CD14-positive monocyte (primary cell): ENCODE measurements around the gene UNC93A. TPM values are rescaled to one million over a fixed set of nuclear protein-coding genes. Genes with fewer than 3 reads are reported as not detected.

Experiments
- DNase-seq, 3 donors: peaks; one replicate each; pipeline ENCODE4 v3.0.0-alpha.2; 2011 to 2022
- H2AFZ ChIP-seq: 2 replicates; pipeline ENCODE4 v1.6.0; 2012; ENCODE audit warnings: mild to moderate bottlenecking, low read depth, low read length, inconsistent platforms; ENCODE audit not compliant: insufficient read depth, poor library complexity, severe bottlenecking
- H3K27ac ChIP-seq, 2 donors: 1 replicate in 1 of 2; 2 replicates in 1 of 2; pipeline ENCODE4 v1.5.1; 2012 to 2013; ENCODE audit warnings: low read length in 2 of 2, control low read depth in 1 of 2, inconsistent platforms in 1 of 2, low read depth in 1 of 2, mild to moderate bottlenecking in 1 of 2
- H3K27me3 ChIP-seq, 2 donors: one replicate each; pipeline versions ENCODE4 v1.6.0 to v1.6.1; 2011 to 2013; ENCODE audit warnings: low read length in 2 of 2; ENCODE audit not compliant: control insufficient read depth in 2 of 2, insufficient read depth in 2 of 2
- H3K36me3 ChIP-seq, 2 donors: replicated peaks in 1 of 2; 1 replicate in 1 of 2; 2 replicates in 1 of 2; pipeline versions ENCODE4 v1.5.1 to v1.6.1; 2012 to 2013; ENCODE audit warnings: low read length in 2 of 2, control low read depth in 1 of 2, inconsistent platforms in 1 of 2, mild to moderate bottlenecking in 1 of 2; ENCODE audit not compliant: insufficient read depth in 2 of 2, control insufficient read depth in 1 of 2
- H3K4me1 ChIP-seq, 2 donors: 1 replicate in 1 of 2; 2 replicates in 1 of 2; pipeline versions ENCODE4 v1.5.1 to v1.6.1; 2012 to 2013; ENCODE audit warnings: low read length in 2 of 2, control low read depth in 1 of 2, inconsistent platforms in 1 of 2, mild to moderate bottlenecking in 1 of 2, moderate library complexity in 1 of 2; ENCODE audit not compliant: insufficient read depth in 2 of 2, control insufficient read depth in 1 of 2
- H3K4me2 ChIP-seq: replicated peaks from 2 replicates; pipeline ENCODE3; 2012; ENCODE audit warnings: low read length, moderate library complexity, mild to moderate bottlenecking; ENCODE audit not compliant: poor library complexity, severe bottlenecking; ENCODE audit errors: extremely low read depth
- H3K4me3 ChIP-seq, 3 experiments: fragments of 200-600 bp in 1 of 3; sonication (generic) in 1 of 3; replicated peaks in 1 of 3; 1 replicate in 2 of 3; 2 replicates in 1 of 3; pipeline ENCODE4 v1.5.1; 2011 to 2013; ENCODE audit warnings: low read length in 3 of 3, mild to moderate bottlenecking in 3 of 3, control low read depth in 2 of 3, low read depth in 2 of 3, inconsistent platforms in 1 of 3, moderate library complexity in 1 of 3
- H3K79me2 ChIP-seq: 2 replicates; pipeline ENCODE4 v1.6.0; 2012; ENCODE audit warnings: mild to moderate bottlenecking, control low read depth, inconsistent platforms, low read length, moderate library complexity; ENCODE audit not compliant: insufficient read depth
- H3K9ac ChIP-seq: 2 replicates; pipeline ENCODE4 v1.6.0; 2017; ENCODE audit warnings: low read length, mild to moderate bottlenecking; ENCODE audit not compliant: insufficient read depth, poor library complexity, severe bottlenecking
- H3K9me3 ChIP-seq, 2 donors: replicated peaks in 1 of 2; 1 replicate in 1 of 2; 2 replicates in 1 of 2; pipeline versions ENCODE4 v1.5.1 to v1.6.1; 2012 to 2013; ENCODE audit warnings: low read length in 2 of 2, control low read depth in 1 of 2; ENCODE audit not compliant: control insufficient read depth in 1 of 2, insufficient read depth in 1 of 2
- H4K20me1 ChIP-seq: 2 replicates; pipeline ENCODE4 v1.6.0; 2012; ENCODE audit warnings: mild to moderate bottlenecking, low read length, control low read depth, moderate library complexity; ENCODE audit not compliant: insufficient read depth
- H3K27ac Mint-ChIP-seq, 7 donors: one replicate each; pipeline ENCODE4 v1.8.0; 2020; ENCODE audit warnings: mild to moderate bottlenecking in 7 of 7, mixed read lengths in 7 of 7, moderate library complexity in 6 of 7, inconsistent platforms in 2 of 7
- H3K27me3 Mint-ChIP-seq, 3 donors: one replicate each; pipeline ENCODE4 v1.8.0; 2021 to 2022; ENCODE audit warnings: low read depth in 3 of 3, mild to moderate bottlenecking in 3 of 3, mixed read lengths in 3 of 3, moderate library complexity in 3 of 3, inconsistent platforms in 1 of 3
- H3K36me3 Mint-ChIP-seq, 2 donors: one replicate each; pipeline ENCODE4 v1.8.0; 2020; ENCODE audit warnings: mixed read lengths in 2 of 2, inconsistent platforms in 1 of 2, mild to moderate bottlenecking in 1 of 2
- H3K4me1 Mint-ChIP-seq: one replicate; pipeline ENCODE4 v1.8.0; 2020; ENCODE audit warnings: mild to moderate bottlenecking, mixed read lengths
- H3K4me3 Mint-ChIP-seq, 2 donors: one replicate each; pipeline ENCODE4 v1.8.0; 2020; ENCODE audit warnings: mild to moderate bottlenecking in 2 of 2, mixed read lengths in 2 of 2, moderate library complexity in 1 of 2
- H3K9me3 Mint-ChIP-seq, 7 donors: one replicate each; pipeline ENCODE4 v1.8.0; 2020 to 2022; ENCODE audit warnings: mixed read lengths in 7 of 7, mild to moderate bottlenecking in 6 of 7, moderate library complexity in 6 of 7, inconsistent platforms in 2 of 7
- CTCF ChIP-seq: fragments of 200-600 bp; IDR thresholded peaks from one replicate; pipeline ENCODE4 v1.8.0; 2022; ENCODE audit warnings: antibody characterized with exemption, mild to moderate bottlenecking
- WGBS: methylation state at CpG from one replicate; pipeline ENCODE4 v1.1.5; 2013; ENCODE audit warnings: missing lambda C conversion rate; ENCODE audit not compliant: insufficient coverage; 5-methylcytosine and 5-hydroxymethylcytosine counted together
- intact Hi-C, 2 donors: fragments of 100-400 bp; cut with micrococcal nuclease; formaldehyde crosslinking; loops; one replicate each; pipeline versions ENCODE4 v1.15.0 to v1.15.1; 2023
- polyA plus RNA-seq, 3 donors: library from polyadenylated mRNA; depleted of rRNA in 1 of 3; unstranded in 2 of 3; stranded (reverse) in 1 of 3; fragments of 300-500 nt in 2 of 3; fragments of >200 nt in 1 of 3; fragmentation: Illumina TruSeq in 2 of 3; gene quantifications; 1 replicate in 2 of 3; 2 replicates in 1 of 3; pipeline ENCODE4 v1.2.3, GENCODE V29; 2012 to 2021

UNC93A gene
- polyA plus RNA-seq, 3 donors = not detected

GRCh38 chr6:167304912-167305311, 13.8 kb downstream of the UNC93A start:
- no peaks in the 10 kb centered on the region for H3K79me2 ChIP-seq
- peaks cover 0 to 5% (median 0%) of the 10 kb centered on the region in 7 donors for H3K9me3 Mint-ChIP-seq
- no peaks in the 10 kb centered on the region for H3K36me3 Mint-ChIP-seq
- H3K4me3 ChIP-seq = no peak overlapping the region
- H2AFZ ChIP-seq = no peak overlapping the region
- H3K27me3 ChIP-seq = no peaks in the 10 kb centered on the region
- H3K4me3 Mint-ChIP-seq = no peak overlapping the region
- intact Hi-C loops = no loop called here
- H3K27me3 Mint-ChIP-seq = peaks cover 0 to 5% (median 5%) of the 10 kb centered on the region in 3 donors
- H3K4me1 ChIP-seq = no peaks in the 10 kb centered on the region
- WGBS = 100% methylated on average over 1 of the region's 2 CpGs
- H3K9ac ChIP-seq = no peak overlapping the region
- DNase-seq = no peak
- no peaks in the 10 kb centered on the region for H4K20me1 ChIP-seq
- H3K36me3 ChIP-seq = no peaks in the 10 kb centered on the region
- no peak overlapping the region for H3K27ac ChIP-seq
- no peak overlapping the region for H3K4me2 ChIP-seq
- H3K4me1 Mint-ChIP-seq = no peaks in the 10 kb centered on the region
- no peaks in the 10 kb centered on the region for H3K9me3 ChIP-seq
- no peak overlapping the region for H3K27ac Mint-ChIP-seq
- TF ChIP-seq CTCF = no peak

DNA sequence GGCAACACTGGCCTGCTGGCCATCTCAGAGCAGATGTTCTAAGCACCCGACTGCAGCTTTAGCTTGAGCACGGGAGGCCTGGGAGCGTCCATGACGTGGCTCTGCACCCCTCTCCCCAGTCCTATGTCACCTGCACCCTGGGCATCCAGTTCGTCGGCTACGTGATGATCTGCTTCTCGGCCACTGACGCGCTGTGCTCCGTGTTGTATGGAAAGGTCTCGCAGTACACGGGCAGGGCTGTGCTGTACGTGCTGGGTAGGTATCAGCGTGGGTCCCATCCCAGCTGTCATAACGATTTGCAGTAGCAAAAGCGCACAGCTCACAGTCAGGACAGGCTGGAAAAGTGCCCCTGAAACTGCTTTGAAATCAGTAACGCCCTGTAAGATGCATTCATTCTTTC, 14.7 kb downstream of the UNC93A start:
- intact Hi-C loops = no loop called here
- Histone ChIP-seq H3K4me1 (no peaks in the 10 kb centered on the region), H3K27ac (no peak overlapping the region), H2AFZ (no peak overlapping the region), H3K36me3 (no peaks in the 10 kb centered on the region), H4K20me1 (no peaks in the 10 kb centered on the region), H3K27me3 (no peaks in the 10 kb centered on the region), H3K79me2 (no peaks in the 10 kb centered on the region), H3K4me2 (no peak overlapping the region), H3K4me3 (no peak overlapping the region), H3K9me3 (no peaks in the 10 kb centered on the region), H3K9ac (no peak overlapping the region)
- DNase-seq = no peak
- Mint-ChIP-seq H3K9me3 (peaks cover 0 to 5% (median 0%) of the 10 kb centered on the region in 7 donors), H3K27ac (no peak overlapping the region), H3K4me3 (no peak overlapping the region), H3K27me3 (peaks cover 0 to 5% (median 4%) of the 10 kb centered on the region in 3 donors), H3K4me1 (no peaks in the 10 kb centered on the region), H3K36me3 (no peaks in the 10 kb centered on the region)
- TF ChIP-seq CTCF = no peak
- 90% methylated on average over 18 of the region's 18 CpGs for WGBS
